Activated T-helper 17 cell treated with anti-CD3 and anti-CD28 coated beads, Interleukin-2, amount 50 U/mL, for 72 hours (primary cell): Measurements from ENCODE around the gene CCDC178. TPM values are rescaled to one million over a fixed set of nuclear protein-coding genes. Genes with fewer than 3 reads are reported as not detected.
"Not testable (repeated sequence)": the region's sequence is repeated elsewhere in the genome, so short reads cannot be mapped to it uniquely, and the experiment has no call there.

Source experiments
- ATAC-seq: fragments of 150-1000 bp; cut with Tn5 transposase; replicated peaks from 2 replicates; pipeline ENCODE4 v1.10.0; 2021; ENCODE audit warnings: mild to moderate bottlenecking, moderate library complexity
- H3K27ac Mint-ChIP-seq: one replicate; pipeline ENCODE4 v1.8.0; 2022; ENCODE audit warnings: mixed read lengths
- H3K27me3 Mint-ChIP-seq: one replicate; pipeline ENCODE4 v1.8.0; 2022; ENCODE audit warnings: mixed read lengths
- H3K36me3 Mint-ChIP-seq: one replicate; pipeline ENCODE4 v1.8.0; 2022; ENCODE audit warnings: low read depth, mild to moderate bottlenecking, mixed read lengths
- H3K4me1 Mint-ChIP-seq: one replicate; pipeline ENCODE4 v1.8.0; 2022; ENCODE audit warnings: mixed read lengths
- H3K4me3 Mint-ChIP-seq: one replicate; pipeline ENCODE4 v1.8.0; 2022; ENCODE audit warnings: mild to moderate bottlenecking, mixed read lengths
- H3K9me3 Mint-ChIP-seq: one replicate; pipeline ENCODE4 v1.8.0; 2022; ENCODE audit warnings: mixed read lengths
- total RNA-seq, 2 donors: library from RNA; stranded (reverse); gene quantifications; one replicate each; pipeline ENCODE4 v1.2.3, GENCODE V29; 2022

CCDC178 gene
- total RNA-seq, 2 donors from 2014 or later, result not detected

DNA sequence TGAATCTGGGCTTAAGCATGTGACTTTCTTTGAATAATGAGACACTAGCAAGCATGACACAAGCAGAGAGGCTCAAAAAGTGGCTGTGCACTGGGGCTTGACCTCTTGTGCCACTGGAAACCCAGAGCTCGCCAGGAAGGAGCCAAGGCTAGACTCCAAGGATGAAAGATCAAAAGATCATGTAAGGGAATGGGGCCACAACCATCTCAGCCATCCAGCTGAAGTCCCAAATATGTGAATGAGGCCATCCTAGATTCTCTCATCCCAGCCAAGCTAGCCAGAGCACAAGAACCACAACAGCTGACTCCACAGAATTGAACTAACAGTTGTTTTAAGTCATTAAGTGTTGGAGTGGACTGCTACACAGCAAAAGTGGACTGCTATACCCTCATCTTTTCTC, 288.1 kb downstream of the CCDC178 start:
- Mint-ChIP-seq H3K4me1 (no peaks in the 10 kb centered on the region), H3K4me3 (no peak overlapping the region), H3K9me3 (peaks cover 8% of the 10 kb centered on the region), H3K36me3 (no peaks in the 10 kb centered on the region), H3K27me3 (no peaks in the 10 kb centered on the region), H3K27ac (no peak overlapping the region)
- no peak for ATAC-seq

DNA sequence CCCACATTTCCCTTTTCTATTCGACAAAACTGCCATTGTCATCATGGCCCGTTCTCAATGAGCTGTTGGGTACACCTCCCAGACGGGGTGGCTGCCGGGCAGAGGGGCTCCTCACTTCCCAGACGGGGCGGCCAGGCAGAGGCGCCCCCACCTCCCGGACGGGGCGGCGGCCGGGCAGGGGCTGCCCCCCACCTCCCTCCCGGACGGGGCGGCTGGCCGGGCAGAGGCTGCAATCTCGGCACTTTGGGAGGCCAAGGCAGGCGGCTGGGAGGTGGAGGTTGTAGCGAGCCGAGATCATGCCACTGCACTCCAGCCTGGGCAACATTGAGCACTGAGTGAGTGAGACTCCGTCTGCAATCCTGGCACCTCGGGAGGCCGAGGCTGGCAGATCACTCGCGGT, 292.7 kb downstream of the CCDC178 start:
- H3K9me3 Mint-ChIP-seq, result peaks cover 12% of the 10 kb centered on the region
- ATAC-seq, H3K36me3 Mint-ChIP-seq, H3K4me1 Mint-ChIP-seq, H3K27me3 Mint-ChIP-seq, H3K4me3 Mint-ChIP-seq, H3K27ac Mint-ChIP-seq: not testable (repeated sequence)

DNA sequence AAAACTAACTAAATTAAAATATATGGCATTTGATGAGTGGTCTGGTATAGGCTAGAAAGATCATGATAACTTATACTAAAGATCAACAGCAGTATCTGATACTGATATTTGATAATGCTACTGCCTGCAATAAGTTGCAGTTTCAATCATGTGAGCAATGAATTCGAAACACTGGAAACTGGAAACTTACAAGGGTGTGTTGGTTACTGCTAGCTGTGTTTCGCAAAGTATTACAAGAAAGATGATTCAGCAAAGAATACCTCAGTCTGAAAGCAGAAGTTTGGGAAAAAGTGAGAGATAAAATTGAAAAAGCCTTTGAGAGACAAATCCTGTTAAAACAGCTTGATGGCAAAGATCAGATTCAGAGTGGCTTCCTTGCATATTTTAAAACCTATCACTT, 294.5 kb downstream of the CCDC178 start:
- ATAC-seq, result no peak
- no peaks in the 10 kb centered on the region for H3K27me3 Mint-ChIP-seq
- no peak overlapping the region for H3K27ac Mint-ChIP-seq
- H3K4me1 Mint-ChIP-seq, result no peaks in the 10 kb centered on the region
- peaks cover 16% of the 10 kb centered on the region for H3K9me3 Mint-ChIP-seq
- no peaks in the 10 kb centered on the region for H3K36me3 Mint-ChIP-seq
- no peak overlapping the region for H3K4me3 Mint-ChIP-seq

DNA sequence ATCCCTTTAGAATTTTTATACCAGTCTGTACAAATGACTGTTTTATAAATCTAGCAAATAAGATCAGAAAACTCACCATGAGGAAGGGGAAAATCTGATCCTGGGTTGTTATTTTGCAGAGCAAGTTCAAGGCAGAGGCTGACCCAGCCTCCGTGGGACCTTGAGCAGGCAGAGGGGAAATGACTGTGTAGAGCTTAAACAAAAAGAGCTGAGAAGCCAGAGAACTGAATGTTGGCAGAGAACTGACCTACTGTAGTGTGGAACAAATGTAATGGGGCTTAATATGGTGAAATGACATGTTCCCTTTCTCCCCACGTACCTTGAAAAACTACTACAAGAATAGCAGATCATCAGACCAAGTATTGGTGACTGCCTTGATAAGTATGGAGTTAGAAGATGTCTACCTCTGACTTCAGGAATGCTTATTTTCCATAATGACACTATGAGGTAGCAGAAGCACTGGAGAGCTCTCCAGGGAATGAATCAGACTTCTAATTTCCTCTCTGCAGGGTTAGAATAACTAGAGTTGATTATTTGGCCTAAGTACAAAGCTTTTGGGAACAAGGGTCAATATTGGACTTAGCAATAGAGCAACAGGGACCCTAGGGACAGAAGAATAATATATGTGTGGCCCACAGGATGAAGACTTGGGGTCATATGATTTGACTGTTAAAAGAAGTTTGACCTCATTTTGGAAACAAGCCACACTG, 304.4 kb downstream of the CCDC178 start:
- H3K27me3 Mint-ChIP-seq, result no peaks in the 10 kb centered on the region
- no peak overlapping the region for H3K4me3 Mint-ChIP-seq
- H3K36me3 Mint-ChIP-seq, result no peaks in the 10 kb centered on the region
- no peak overlapping the region for H3K27ac Mint-ChIP-seq
- peaks cover 21% of the 10 kb centered on the region for H3K9me3 Mint-ChIP-seq
- no peaks in the 10 kb centered on the region for H3K4me1 Mint-ChIP-seq
- ATAC-seq, result no peak

DNA sequence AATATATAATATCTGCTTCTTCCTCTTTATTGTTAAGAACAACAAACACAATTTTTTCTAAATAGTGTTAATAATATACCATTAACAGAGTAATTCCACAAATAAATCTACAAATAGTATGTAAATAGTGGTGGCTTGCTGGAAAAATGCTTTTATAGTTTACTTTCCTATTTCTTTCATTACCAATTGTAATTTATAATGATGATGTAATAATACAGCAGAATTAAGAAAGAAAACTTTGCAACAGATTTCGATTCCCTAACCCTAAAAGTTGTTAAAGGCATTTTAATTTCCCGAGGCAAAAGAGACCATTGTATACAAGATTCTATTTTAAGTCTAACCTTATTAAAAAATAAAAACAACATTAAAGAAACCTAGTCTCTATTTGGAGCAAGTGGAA, 307.9 kb downstream of the CCDC178 start:
- Mint-ChIP-seq H3K9me3 (peaks cover 3% of the 10 kb centered on the region), H3K4me1 (no peaks in the 10 kb centered on the region)
- ATAC-seq, result no peak

DNA sequence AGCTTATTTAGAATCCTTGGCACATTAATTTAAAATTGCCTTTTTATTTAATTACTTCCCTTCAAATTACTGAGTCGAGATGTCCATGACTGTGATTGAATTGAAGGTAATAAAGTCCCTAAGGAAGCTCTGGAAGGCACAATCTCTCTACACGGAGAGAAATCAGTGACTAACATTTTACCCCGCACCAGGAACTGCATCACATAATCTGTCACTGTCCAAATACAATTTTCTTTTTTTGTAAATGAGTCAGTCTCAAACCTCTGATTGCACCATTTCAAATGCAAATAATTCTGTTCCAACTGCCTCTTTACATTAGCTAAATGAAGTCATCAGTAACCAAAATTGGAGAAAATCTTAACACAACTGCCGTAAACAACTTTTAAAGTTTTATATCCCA, 311.9 kb downstream of the CCDC178 start:
- no peak overlapping the region for H3K4me3 Mint-ChIP-seq
- no peaks in the 10 kb centered on the region for H3K27me3 Mint-ChIP-seq
- no peaks in the 10 kb centered on the region for H3K36me3 Mint-ChIP-seq

More for the DNA sequence above, 307.9 kb downstream of the CCDC178 start:
- Mint-ChIP-seq H3K36me3 (no peaks in the 10 kb centered on the region), H3K4me3 (no peak overlapping the region), H3K27me3 (no peaks in the 10 kb centered on the region), H3K27ac (no peak overlapping the region)

DNA sequence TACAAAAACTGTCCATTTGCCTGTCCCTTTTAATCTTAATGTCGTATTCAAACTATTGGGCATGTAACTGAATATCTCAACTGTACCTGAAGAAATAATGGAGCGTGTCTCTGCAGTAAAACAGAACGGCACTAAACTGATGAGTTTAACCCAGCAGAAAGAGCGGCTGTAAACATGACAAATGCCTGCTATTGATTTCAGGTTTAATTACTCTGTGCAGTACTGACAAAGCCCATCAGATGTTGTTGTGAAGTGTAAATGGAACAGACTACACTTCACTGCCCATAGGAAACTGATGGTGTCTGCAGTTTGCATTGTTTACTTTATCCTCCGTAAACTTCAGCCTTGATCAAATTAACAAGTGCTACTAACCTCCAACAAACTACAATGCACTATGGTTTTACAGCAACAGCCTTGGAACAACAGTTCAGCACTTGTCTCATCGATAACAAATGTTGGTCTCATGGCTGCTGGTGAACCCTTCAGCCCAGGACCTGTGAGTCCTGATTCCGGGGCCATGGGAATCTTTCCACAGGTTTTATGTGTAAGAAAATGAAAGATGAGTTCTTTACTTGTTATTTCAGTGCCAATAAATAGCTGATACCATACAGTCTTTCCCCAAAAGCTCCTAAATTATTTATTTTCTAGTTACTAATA, 316.5 kb downstream of the CCDC178 start:
- no peak overlapping the region for H3K27ac Mint-ChIP-seq
- no peak for ATAC-seq
- no peak overlapping the region for H3K4me3 Mint-ChIP-seq
- no peaks in the 10 kb centered on the region for H3K36me3 Mint-ChIP-seq
- H3K4me1 Mint-ChIP-seq, result no peaks in the 10 kb centered on the region
- no peaks in the 10 kb centered on the region for H3K9me3 Mint-ChIP-seq
- H3K27me3 Mint-ChIP-seq, result no peaks in the 10 kb centered on the region

More for the DNA sequence above, 311.9 kb downstream of the CCDC178 start:
- no peak for ATAC-seq
- Mint-ChIP-seq H3K27ac (no peak overlapping the region), H3K9me3 (no peaks in the 10 kb centered on the region), H3K4me1 (no peaks in the 10 kb centered on the region)

DNA sequence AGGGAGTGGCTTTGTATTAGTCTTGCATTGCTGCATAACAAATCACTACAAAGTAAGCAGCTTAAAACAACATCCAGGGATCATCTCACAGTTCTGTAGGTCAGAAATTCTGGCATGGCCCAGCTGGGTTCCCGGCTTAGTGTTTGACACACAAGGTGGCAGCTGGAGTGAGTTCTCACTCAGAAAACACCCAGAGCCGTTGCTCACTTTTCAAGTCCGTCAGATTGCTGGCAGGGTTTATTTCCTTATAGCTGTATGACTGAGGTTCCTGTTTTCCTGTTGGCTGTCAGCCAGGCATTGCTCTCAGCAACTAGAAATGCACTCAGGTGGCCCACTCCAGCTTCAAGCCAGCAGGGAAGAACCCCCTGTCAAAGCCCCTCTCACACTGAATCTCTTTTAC, 324.1 kb downstream of the CCDC178 start:
- Mint-ChIP-seq H3K4me1 (no peaks in the 10 kb centered on the region), H3K27ac (no peak overlapping the region), H3K9me3 (no peaks in the 10 kb centered on the region), H3K27me3 (no peaks in the 10 kb centered on the region), H3K4me3 (no peak overlapping the region), H3K36me3 (no peaks in the 10 kb centered on the region)
- no peak for ATAC-seq

DNA sequence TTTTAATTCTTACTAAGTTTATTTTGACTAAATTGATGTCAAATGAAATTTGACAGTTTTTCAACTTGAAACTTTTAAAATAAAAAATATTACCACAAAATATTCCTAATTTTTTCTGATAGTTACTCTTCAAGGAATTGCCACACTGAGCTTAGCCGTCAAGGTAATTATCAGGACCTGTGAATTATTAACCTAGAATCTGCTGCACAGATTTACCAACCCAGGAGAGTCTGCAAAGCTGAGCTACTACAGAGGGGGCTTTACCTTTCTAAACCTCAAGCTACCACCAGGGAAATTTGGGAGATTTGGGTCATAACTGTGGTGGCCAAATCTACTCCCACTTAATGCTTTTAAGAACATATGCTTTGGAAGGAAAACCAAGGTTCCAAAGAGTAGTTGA, 324.6 kb downstream of the CCDC178 start:
- no peaks in the 10 kb centered on the region for H3K27me3 Mint-ChIP-seq
- H3K4me1 Mint-ChIP-seq, result no peaks in the 10 kb centered on the region
- H3K27ac Mint-ChIP-seq, result no peak overlapping the region

DNA sequence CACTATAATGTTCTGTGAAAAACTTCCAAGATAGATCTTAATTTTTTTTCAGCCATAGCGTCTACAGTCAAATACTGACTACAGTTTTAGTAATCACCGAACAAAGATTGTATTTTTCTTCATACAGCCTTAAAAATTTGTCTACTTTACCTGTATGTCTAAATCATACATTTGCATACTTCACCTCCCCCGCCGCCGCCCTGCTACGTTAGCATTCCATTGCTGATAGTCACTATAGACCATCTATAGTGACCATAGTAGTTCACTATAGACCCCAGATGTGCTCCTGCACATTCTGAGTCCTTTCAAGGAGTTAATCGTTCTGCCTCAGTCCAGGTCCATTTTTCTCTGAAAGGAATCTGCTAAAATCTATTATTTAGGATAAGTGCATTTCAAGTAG, 325.0 kb downstream of the CCDC178 start:
- no peaks in the 10 kb centered on the region for H3K4me1 Mint-ChIP-seq

More for the DNA sequence above, 324.6 kb downstream of the CCDC178 start:
- ATAC-seq, result no peak
- Mint-ChIP-seq H3K9me3 (no peaks in the 10 kb centered on the region), H3K36me3 (no peaks in the 10 kb centered on the region), H3K4me3 (no peak overlapping the region)

DNA sequence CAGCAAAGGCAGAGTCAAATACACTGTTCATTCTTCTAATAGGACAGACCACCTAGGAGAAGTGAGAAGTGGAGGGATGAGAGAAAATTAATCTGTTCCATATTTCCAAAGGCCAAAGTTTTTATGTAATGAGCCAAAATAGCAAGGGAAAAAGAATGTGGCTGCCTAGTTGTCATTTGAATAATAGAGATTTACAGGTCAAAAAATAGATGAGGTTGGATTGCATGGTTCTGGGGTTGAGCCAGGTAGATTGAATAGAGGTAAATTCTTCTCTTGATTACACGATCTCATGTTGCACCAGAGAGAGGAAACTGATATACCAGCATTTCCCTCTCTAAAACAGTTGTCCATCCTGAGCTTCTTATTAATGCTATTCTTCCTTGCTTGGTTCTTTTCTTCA, 325.8 kb downstream of the CCDC178 start:
- no peak for ATAC-seq
- Mint-ChIP-seq H3K27ac (no peak overlapping the region), H3K4me1 (no peaks in the 10 kb centered on the region), H3K9me3 (no peaks in the 10 kb centered on the region), H3K27me3 (no peaks in the 10 kb centered on the region), H3K36me3 (no peaks in the 10 kb centered on the region), H3K4me3 (no peak overlapping the region)

More for the DNA sequence above, 325.0 kb downstream of the CCDC178 start:
- no peak for ATAC-seq
- no peak overlapping the region for H3K27ac Mint-ChIP-seq
- H3K27me3 Mint-ChIP-seq, result no peaks in the 10 kb centered on the region
- H3K4me3 Mint-ChIP-seq, result no peak overlapping the region
- no peaks in the 10 kb centered on the region for H3K9me3 Mint-ChIP-seq
- H3K36me3 Mint-ChIP-seq, result no peaks in the 10 kb centered on the region

DNA sequence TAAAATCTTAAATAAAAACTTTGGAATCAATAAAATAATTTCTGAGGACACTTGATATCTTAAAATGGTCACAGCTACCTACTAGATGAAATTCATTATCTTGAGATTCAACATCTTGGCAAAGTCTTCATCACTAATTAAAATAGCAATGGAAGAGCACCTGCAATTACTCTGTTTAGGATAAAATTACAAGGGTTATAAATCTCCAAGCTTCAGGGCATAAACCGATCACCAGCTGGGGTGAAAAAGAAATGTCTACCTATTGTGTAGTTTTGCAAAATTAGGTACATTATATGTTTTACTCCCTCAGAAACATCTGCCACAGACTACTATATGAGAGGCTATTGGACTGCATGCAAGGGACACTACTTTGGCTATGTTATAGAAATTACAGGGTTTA, 327.1 kb downstream of the CCDC178 start:
- H3K36me3 Mint-ChIP-seq, result no peaks in the 10 kb centered on the region
- no peak overlapping the region for H3K4me3 Mint-ChIP-seq
- no peaks in the 10 kb centered on the region for H3K27me3 Mint-ChIP-seq
- H3K9me3 Mint-ChIP-seq, result no peaks in the 10 kb centered on the region
- no peaks in the 10 kb centered on the region for H3K4me1 Mint-ChIP-seq
- no peak for ATAC-seq
- H3K27ac Mint-ChIP-seq, result no peak overlapping the region

DNA sequence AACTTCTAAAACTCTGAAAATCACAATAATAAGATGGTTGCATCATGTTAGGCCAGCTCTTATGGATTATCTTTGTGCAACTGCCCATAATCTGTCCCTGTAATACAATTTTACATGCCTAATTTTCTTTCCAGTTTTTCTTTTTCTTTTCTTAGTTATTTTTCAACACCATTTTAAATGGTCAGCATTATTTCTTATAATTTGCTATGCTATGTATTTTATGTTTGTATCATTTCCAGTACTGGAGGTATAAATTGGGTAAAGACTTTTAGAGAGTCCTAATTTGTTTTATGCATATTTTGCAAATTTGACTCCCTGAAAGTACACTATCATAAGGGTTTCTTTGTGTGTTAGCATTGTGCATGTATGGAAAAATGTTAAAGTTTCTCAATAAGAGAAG, 333.0 kb downstream of the CCDC178 start:
- H3K27me3 Mint-ChIP-seq, result no peaks in the 10 kb centered on the region
- H3K9me3 Mint-ChIP-seq, result no peaks in the 10 kb centered on the region
- no peaks in the 10 kb centered on the region for H3K36me3 Mint-ChIP-seq
- no peak overlapping the region for H3K4me3 Mint-ChIP-seq
- no peaks in the 10 kb centered on the region for H3K4me1 Mint-ChIP-seq
- no peak for ATAC-seq
- H3K27ac Mint-ChIP-seq, result no peak overlapping the region

DNA sequence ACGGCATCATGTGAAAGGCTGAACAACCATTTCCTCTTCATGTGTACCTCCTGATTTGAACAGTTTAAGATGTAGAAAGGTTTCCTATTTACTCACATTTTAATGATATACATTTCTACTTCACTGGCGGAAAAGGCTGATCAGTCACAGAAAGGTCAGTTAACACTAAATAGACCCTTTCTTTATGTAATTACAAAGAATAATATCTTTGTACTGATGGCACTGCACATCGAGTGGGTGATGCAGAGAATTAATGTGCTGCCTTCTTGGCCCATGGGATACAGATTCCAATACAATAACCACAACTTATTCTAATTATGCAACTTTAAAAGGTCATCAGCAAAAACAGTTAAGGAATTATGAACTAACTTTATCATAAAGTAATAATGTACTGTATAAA, 339.2 kb downstream of the CCDC178 start:
- ATAC-seq, result no peak
- H3K36me3 Mint-ChIP-seq, result no peaks in the 10 kb centered on the region
- no peak overlapping the region for H3K4me3 Mint-ChIP-seq
- no peak overlapping the region for H3K27ac Mint-ChIP-seq
- no peaks in the 10 kb centered on the region for H3K9me3 Mint-ChIP-seq
- no peaks in the 10 kb centered on the region for H3K4me1 Mint-ChIP-seq
- no peaks in the 10 kb centered on the region for H3K27me3 Mint-ChIP-seq

DNA sequence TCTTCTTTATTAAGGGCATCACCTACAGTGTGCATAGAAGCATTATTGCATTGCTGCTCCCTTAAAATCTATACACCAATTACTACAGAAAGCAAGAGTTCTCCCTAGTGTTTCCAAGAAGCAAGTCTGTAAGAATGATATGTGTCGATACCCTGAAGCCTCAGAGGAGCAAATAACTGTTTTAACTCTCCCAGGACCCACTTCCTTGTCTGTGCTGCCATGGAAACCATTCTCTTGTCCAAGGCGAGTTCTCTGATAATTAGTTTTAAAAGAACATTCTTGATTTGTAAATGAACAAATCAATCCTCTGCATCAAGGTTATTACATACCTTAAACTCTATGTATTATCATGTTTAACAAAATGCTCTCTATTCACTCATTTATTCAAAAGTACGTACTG, 340.9 kb downstream of the CCDC178 start:
- ATAC-seq, result no peak
- H3K27me3 Mint-ChIP-seq, result no peaks in the 10 kb centered on the region
- no peaks in the 10 kb centered on the region for H3K4me1 Mint-ChIP-seq
- H3K36me3 Mint-ChIP-seq, result no peaks in the 10 kb centered on the region
- no peak overlapping the region for H3K4me3 Mint-ChIP-seq
- H3K9me3 Mint-ChIP-seq, result no peaks in the 10 kb centered on the region
- H3K27ac Mint-ChIP-seq, result no peak overlapping the region
